Body of pancreas (tissue), 4 donors: Measurements from ENCODE around the gene C6orf47.

Experiments used
- CTCF ChIP-seq, 7 experiments: fragments of 450-650 bp in 4 of 7; fragments of 200-600 bp in 3 of 7; sonication (generic) in 3 of 7; IDR thresholded peaks; one replicate each; pipeline ENCODE4 v1.5.1; 2016 to 2019; ENCODE audit warnings: antibody characterized with exemption in 7 of 7
- POLR2A ChIP-seq, 3 donors: fragments of 450-650 bp; IDR thresholded peaks; one replicate each; pipeline ENCODE4 v1.6.1; 2016; ENCODE audit warnings: antibody characterized with exemption in 3 of 3, mild to moderate bottlenecking in 2 of 3

GRCh38 chr6:31659649-31660380 is 763 bp downstream of the C6orf47 start:
- TF ChIP-seq CTCF (IDR thresholded peaks at IDR 0.05) (no peak), POLR2A (IDR thresholded peaks at IDR 0.05) (no peak)
